SK-N-SH (cell line): ENCODE measurements around the gene MRPL36. TPM values are rescaled to one million over a fixed set of nuclear protein-coding genes. Genes with fewer than 3 reads are reported as not detected.

Source experiments
- CTCF ChIA-PET: fragments of 300-600, 350-600 bp; formaldehyde crosslinking; extraction: SDS; loops from one replicate; lab custom pipeline; 2021; lab: Yijun Ruan, JAX
- POLR2A ChIA-PET: fragments of 350-600 bp; sonication (Branson Sonifier 250); formaldehyde crosslinking; extraction: SDS; loops from one replicate; lab custom pipeline; 2020; ENCODE audit warnings: antibody characterized with exemption, inconsistent platforms; lab: Yijun Ruan, JAX
- DNase-seq: peaks from one replicate; pipeline ENCODE4 v3.0.0; 2012
- H2AFZ ChIP-seq: fragments of 200-600 bp; sonication (generic); 2 replicates; pipeline ENCODE4 v1.8.1; 2016; ENCODE audit warnings: antibody characterized with exemption, mild to moderate bottlenecking, low read depth
- H3F3A ChIP-seq: fragments of 200-600 bp; sonication (generic); replicated peaks from 2 replicates; pipeline ENCODE3; 2016; ENCODE audit warnings: antibody characterized with exemption, mild to moderate bottlenecking; ENCODE audit not compliant: insufficient read depth
- H3K27ac ChIP-seq, 2 experiments: fragments of 200-500 bp in 1 of 2; fragments of 200-600 bp in 1 of 2; sonication (Bioruptor generic) in 1 of 2; sonication (generic), shearing (Covaris generic) in 1 of 2; 2 replicates each; pipeline versions ENCODE4 v1.5.1 to v1.6.1; 2014 to 2016; ENCODE audit warnings: low read depth in 2 of 2, inconsistent platforms in 1 of 2, low read length in 1 of 2, mild to moderate bottlenecking in 1 of 2, mixed read lengths in 1 of 2
- H3K27me3 ChIP-seq: fragments of 200-600 bp; sonication (generic), shearing (Covaris generic); 2 replicates; pipeline ENCODE4 v1.6.1; 2016; ENCODE audit warnings: mixed run types; ENCODE audit not compliant: insufficient read depth
- H3K36me3 ChIP-seq, 2 experiments: fragments of 200-500 bp in 1 of 2; fragments of 200-600 bp in 1 of 2; sonication (Bioruptor generic) in 1 of 2; sonication (generic) in 1 of 2; replicated peaks in 1 of 2; 2 replicates each; pipeline versions ENCODE3 to v1.5.1; 2014 to 2016; ENCODE audit warnings: low read length in 1 of 2, mild to moderate bottlenecking in 1 of 2; ENCODE audit not compliant: insufficient read depth in 2 of 2, control insufficient read depth in 1 of 2
- H3K4me1 ChIP-seq, 2 experiments: fragments of 200-500 bp in 1 of 2; fragments of 200-600 bp in 1 of 2; sonication (Bioruptor generic) in 1 of 2; sonication (generic), shearing (Covaris generic) in 1 of 2; 2 replicates each; pipeline versions ENCODE4 v1.5.1 to v1.6.1; 2014 to 2016; ENCODE audit warnings: low read depth in 1 of 2, low read length in 1 of 2, mixed run types in 1 of 2; ENCODE audit not compliant: insufficient read depth in 2 of 2, control insufficient read depth in 1 of 2
- H3K4me2 ChIP-seq: fragments of 200-600 bp; sonication (generic), shearing (Covaris generic); 2 replicates; pipeline ENCODE4 v1.6.1; 2017; ENCODE audit warnings: mixed run types
- H3K4me3 ChIP-seq, 2 experiments: fragments of 200-500 bp in 1 of 2; fragments of 200-600 bp in 1 of 2; sonication (Bioruptor generic) in 1 of 2; sonication (generic), shearing (Covaris generic) in 1 of 2; 2 replicates each; pipeline versions ENCODE4 v1.5.1 to v1.8.1; 2014 to 2016; ENCODE audit warnings: low read depth in 2 of 2, inconsistent platforms in 1 of 2, low read length in 1 of 2, mild to moderate bottlenecking in 1 of 2, mixed read lengths in 1 of 2, moderate library complexity in 1 of 2
- H3K79me2 ChIP-seq: fragments of 200-600 bp; sonication (generic); 2 replicates; pipeline ENCODE4 v1.8.1; 2017; ENCODE audit warnings: mild to moderate bottlenecking; ENCODE audit not compliant: insufficient read depth
- H3K9ac ChIP-seq: fragments of 200-600 bp; sonication (generic); 2 replicates; pipeline ENCODE4 v1.6.1; 2017; ENCODE audit warnings: mixed run types
- H3K9me2 ChIP-seq: fragments of 200-600 bp; sonication (generic); 2 replicates; pipeline ENCODE4 v1.6.1; 2017; ENCODE audit warnings: mixed run types
- H3K9me3 ChIP-seq: fragments of 200-600 bp; sonication (generic); 2 replicates; pipeline ENCODE4 v1.6.1; 2017; ENCODE audit warnings: mixed run types, mild to moderate bottlenecking, moderate library complexity
- H4K20me1 ChIP-seq: fragments of 200-600 bp; sonication (generic); 2 replicates; pipeline ENCODE4 v1.6.1; 2017; ENCODE audit warnings: mild to moderate bottlenecking, mixed run types; ENCODE audit not compliant: insufficient read depth
- CTCF ChIP-seq: fragments of 200-600 bp; sonication (generic); IDR thresholded peaks from 2 replicates; pipeline ENCODE4 v1.6.1; 2017; ENCODE audit warnings: antibody characterized with exemption, mild to moderate bottlenecking, moderate library complexity
- EP300 ChIP-seq, 2 experiments: IDR thresholded peaks; 2 replicates each; pipeline versions ENCODE4 v1.4.0 to v1.6.1; 2012; ENCODE audit warnings: borderline replicate concordance in 1 of 2, low read depth in 1 of 2, low read length in 1 of 2
- EZH2phosphoT487 ChIP-seq: fragments of 200-600 bp; sonication (generic); IDR thresholded peaks from 2 replicates; pipeline ENCODE4 v1.6.1; 2017; ENCODE audit warnings: low read depth, mixed run types, mild to moderate bottlenecking, antibody characterized with exemption, moderate library complexity, borderline replicate concordance
- FOSL2 ChIP-seq: IDR thresholded peaks from 2 replicates; pipeline ENCODE4 v1.4.0; 2012; ENCODE audit warnings: low read depth, mild to moderate bottlenecking, moderate library complexity, borderline replicate concordance
- FOXM1 ChIP-seq: IDR thresholded peaks from 2 replicates; pipeline ENCODE4 v1.4.0; 2012; ENCODE audit warnings: low read depth, mild to moderate bottlenecking
- GABPA ChIP-seq: IDR thresholded peaks from 2 replicates; pipeline ENCODE4 v1.4.0; 2012; ENCODE audit warnings: low read depth, mild to moderate bottlenecking
- MEF2A ChIP-seq: IDR thresholded peaks from 2 replicates; pipeline ENCODE4 v1.4.0; 2012; ENCODE audit warnings: low read depth, borderline replicate concordance
- MXI1 ChIP-seq: IDR thresholded peaks from 2 replicates; pipeline ENCODE4 v1.6.1; 2012; ENCODE audit warnings: mild to moderate bottlenecking, low read depth, low read length, improper control_type of control experiment
- NFIC ChIP-seq: IDR thresholded peaks from 2 replicates; pipeline ENCODE4 v1.4.0; 2012; ENCODE audit warnings: borderline replicate concordance
- PBX3 ChIP-seq: IDR thresholded peaks from 2 replicates; pipeline ENCODE4; 2012
- RAD21 ChIP-seq: IDR thresholded peaks from 2 replicates; pipeline ENCODE4 v1.6.1; 2012; ENCODE audit warnings: mild to moderate bottlenecking, low read length
- RCOR1 ChIP-seq: fragments of 150-350 bp; IDR thresholded peaks from 2 replicates; pipeline ENCODE4 v1.6.1; 2017; ENCODE audit warnings: antibody characterized with exemption, low read length
- REST ChIP-seq: IDR thresholded peaks from 2 replicates; pipeline ENCODE4 v1.6.1; 2012; ENCODE audit warnings: mild to moderate bottlenecking, low read depth, low read length, moderate library complexity
- RXRA ChIP-seq: IDR thresholded peaks from 2 replicates; pipeline ENCODE4 v1.4.0; 2012; ENCODE audit warnings: low read depth, mild to moderate bottlenecking, borderline replicate concordance
- SMC3 ChIP-seq: IDR thresholded peaks from 2 replicates; pipeline ENCODE4 v1.6.1; 2012; ENCODE audit warnings: low read depth, low read length, improper control_type of control experiment
- TAF1 ChIP-seq: IDR thresholded peaks from 2 replicates; pipeline ENCODE4 v1.6.1; 2012; ENCODE audit warnings: low read depth, mild to moderate bottlenecking, low read length, moderate library complexity, borderline replicate concordance
- USF1 ChIP-seq: IDR thresholded peaks from 2 replicates; pipeline ENCODE4 v1.4.0; 2012; ENCODE audit warnings: low read depth, borderline replicate concordance
- USF2 ChIP-seq: fragments of 150-350 bp; IDR thresholded peaks from 2 replicates; pipeline ENCODE4 v1.6.1; 2017; ENCODE audit warnings: antibody characterized with exemption, low read length, low read depth, borderline replicate concordance
- ZBTB33 ChIP-seq: IDR thresholded peaks from 2 replicates; pipeline ENCODE4 v1.4.0; 2012; ENCODE audit warnings: low read depth, borderline replicate concordance
- WGBS: methylation state at CpG from one replicate; pipeline ENCODE4 v1.1.6; 2017; ENCODE audit warnings: low lambda C conversion rate; 5-methylcytosine and 5-hydroxymethylcytosine counted together
- polyA plus RNA-seq, 3 experiments: library from polyadenylated mRNA; depleted of rRNA; stranded (reverse); fragments of >200 nt; gene quantifications; 2 replicates each; pipeline ENCODE4 v1.2.3, GENCODE V29; 2012

Gene MRPL36
- polyA plus RNA-seq, 1 of the 3 experiments (the other 2 are of a cell fraction): 78.4 TPM

GRCh38 chr5:1804001-1804690, 4.5 kb upstream of the MRPL36 start:
- H3K27me3 ChIP-seq: no peaks in the 10 kb centered on the region
- DNase-seq: no peak
- H3K4me1 ChIP-seq: peaks cover 0 to 12% of the 10 kb centered on the region in 2 experiments; a peak in 1 of 4 replicates
- WGBS: 91% methylated on average over 11 of the region's 15 CpGs
- H3K9me2 ChIP-seq: no peaks in the 10 kb centered on the region
- no peak overlapping the region for H3K4me2 ChIP-seq
- H3K27ac ChIP-seq: no peak overlapping the region
- peaks cover 46 to 61% of the 10 kb centered on the region in 2 experiments for H3K36me3 ChIP-seq
- no peak overlapping the region for H3K9ac ChIP-seq
- no peak overlapping the region for H3K4me3 ChIP-seq
- H3K9me3 ChIP-seq: no peaks in the 10 kb centered on the region
- H3F3A ChIP-seq: no peaks in the 10 kb centered on the region
- peaks cover 57% of the 10 kb centered on the region for H3K79me2 ChIP-seq
- TF ChIP-seq USF2 (no peak), TAF1 (no peak), RCOR1 (no peak), EZH2phosphoT487 (no peak), USF1 (no peak), ZBTB33 (no peak), SMC3 (no peak), PBX3 (no peak), GABPA (no peak), MXI1 (no peak), FOSL2 (no peak), FOXM1 (no peak), CTCF (no peak), RAD21 (no peak), EP300 (IDR thresholded peaks at IDR 0.05; ENCODE audit: borderline replicate concordance in 1 of 2, low read depth in 1 of 2, low read length in 1 of 2) (no peak), MEF2A (no peak), NFIC (no peak), REST (no peak), RXRA (no peak)
- no peaks in the 10 kb centered on the region; the same call in 1 of the 2 replicates for H4K20me1 ChIP-seq
- no peak overlapping the region for H2AFZ ChIP-seq
- POLR2A ChIA-PET: no interaction called here
- CTCF ChIA-PET: no interaction called here
